Gastroesophageal sphincter (tissue), 4 donors: ENCODE results near the gene NDUFS6. TPM values are rescaled to one million over a fixed set of nuclear protein-coding genes. Genes with fewer than 3 reads are reported as not detected.
"Not testable (repeated sequence)": the region's sequence is repeated elsewhere in the genome, so short reads cannot be mapped to it uniquely, and the experiment has no call there.

Source experiments
- ATAC-seq: fragments of 150-250 bp; one replicate; pipeline ENCODE4 v1.9.1; 2016; ENCODE audit warnings: mild to moderate bottlenecking, moderate library complexity
- H3K27ac ChIP-seq, 4 donors: fragments of 200-600 bp; sonication (generic) in 3 of 4; 1 replicate in 3 of 4; 2 replicates in 1 of 4; pipeline ENCODE4 v1.5.1; 2016 to 2019
- H3K27me3 ChIP-seq: fragments of 200-600 bp; sonication (generic); one replicate; pipeline ENCODE4 v1.5.1; 2019
- H3K36me3 ChIP-seq, 2 donors: fragments of 200-600 bp; sonication (generic); one replicate each; pipeline ENCODE4 v1.5.1; 2019; ENCODE audit warnings: control low read depth in 1 of 2
- H3K4me1 ChIP-seq, 3 donors: fragments of 200-600 bp; sonication (generic); 1 replicate in 2 of 3; 2 replicates in 1 of 3; pipeline ENCODE4 v1.5.1; 2016 to 2019; ENCODE audit warnings: control low read depth in 2 of 3
- H3K4me3 ChIP-seq, 2 donors: fragments of 200-600 bp; sonication (generic); one replicate each; pipeline ENCODE4 v1.5.1; 2019; ENCODE audit warnings: mild to moderate bottlenecking in 1 of 2, moderate library complexity in 1 of 2
- H3K9me3 ChIP-seq, 3 donors: fragments of 200-600 bp; sonication (generic); one replicate each; pipeline ENCODE4 v1.5.1; 2017 to 2019; ENCODE audit warnings: control low read depth in 2 of 3
- EP300 ChIP-seq: sonication (generic); formaldehyde crosslinking; IDR thresholded peaks from one replicate; pipeline ENCODE4 v1.6.1; 2017; ENCODE audit warnings: antibody characterized with exemption, mild to moderate bottlenecking
- POLR2A ChIP-seq, 2 donors: fragments of 450-650 bp; IDR thresholded peaks; one replicate each; pipeline ENCODE4 v1.6.1; 2017; ENCODE audit warnings: antibody characterized with exemption in 2 of 2, mild to moderate bottlenecking in 2 of 2, moderate library complexity in 1 of 2
- POLR2AphosphoS5 ChIP-seq: sonication (generic); formaldehyde crosslinking; IDR thresholded peaks from one replicate; pipeline ENCODE4 v1.6.1; 2017; ENCODE audit warnings: antibody characterized with exemption
- WGBS, 2 donors: methylation state at CpG; one replicate each; pipeline ENCODE4 v1.1.5; 2018; ENCODE audit warnings: low coverage in 1 of 2; 5-methylcytosine and 5-hydroxymethylcytosine counted together
- total RNA-seq, 4 donors: library from RNA; depleted of rRNA; stranded (reverse); fragments of >200 nt; gene quantifications; one replicate each; pipeline ENCODE4 v1.1.0, GENCODE V29; 2016
- TF ChIP-seq, protein P1 (sequence below), 4 experiments: fragments of 200-600 bp in 2 of 4; fragments of 450-650 bp in 2 of 4; sonication (generic) in 1 of 4; IDR thresholded peaks; one replicate each; pipeline ENCODE4 v1.5.1; 2017 to 2019; ENCODE audit warnings: antibody characterized with exemption in 4 of 4, mild to moderate bottlenecking in 2 of 4, moderate library complexity in 2 of 4

Gene NDUFS6
- total RNA-seq, 4 donors from 2014 or later = 44.6 to 82.9 (median 51.6) TPM

- no peak for ATAC-seq
- H3K4me1 ChIP-seq = no peaks in the 10 kb centered on the region
- no peaks in the 10 kb centered on the region for H3K36me3 ChIP-seq
- TF ChIP-seq POLR2A (IDR thresholded peaks at IDR 0.05) (no peak), POLR2AphosphoS5 (no peak), EP300 (no peak)
- TF ChIP-seq, protein P1, sequence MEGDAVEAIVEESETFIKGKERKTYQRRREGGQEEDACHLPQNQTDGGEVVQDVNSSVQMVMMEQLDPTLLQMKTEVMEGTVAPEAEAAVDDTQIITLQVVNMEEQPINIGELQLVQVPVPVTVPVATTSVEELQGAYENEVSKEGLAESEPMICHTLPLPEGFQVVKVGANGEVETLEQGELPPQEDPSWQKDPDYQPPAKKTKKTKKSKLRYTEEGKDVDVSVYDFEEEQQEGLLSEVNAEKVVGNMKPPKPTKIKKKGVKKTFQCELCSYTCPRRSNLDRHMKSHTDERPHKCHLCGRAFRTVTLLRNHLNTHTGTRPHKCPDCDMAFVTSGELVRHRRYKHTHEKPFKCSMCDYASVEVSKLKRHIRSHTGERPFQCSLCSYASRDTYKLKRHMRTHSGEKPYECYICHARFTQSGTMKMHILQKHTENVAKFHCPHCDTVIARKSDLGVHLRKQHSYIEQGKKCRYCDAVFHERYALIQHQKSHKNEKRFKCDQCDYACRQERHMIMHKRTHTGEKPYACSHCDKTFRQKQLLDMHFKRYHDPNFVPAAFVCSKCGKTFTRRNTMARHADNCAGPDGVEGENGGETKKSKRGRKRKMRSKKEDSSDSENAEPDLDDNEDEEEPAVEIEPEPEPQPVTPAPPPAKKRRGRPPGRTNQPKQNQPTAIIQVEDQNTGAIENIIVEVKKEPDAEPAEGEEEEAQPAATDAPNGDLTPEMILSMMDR (IDR thresholded peaks at IDR 0.05) = no peak
- H3K4me3 ChIP-seq = no peak overlapping the region
- H3K27me3 ChIP-seq = peaks cover 81% of the 10 kb centered on the region
- H3K27ac ChIP-seq = no peak overlapping the region
- no peaks in the 10 kb centered on the region for H3K9me3 ChIP-seq
- 46 to 61% methylated on average over 10 to 17 of the region's 17 CpGs for WGBS, 2 donors
Measured at GRCh38 chr5:1842004-1842819, 41.0 kb downstream of the NDUFS6 start.

DNA sequence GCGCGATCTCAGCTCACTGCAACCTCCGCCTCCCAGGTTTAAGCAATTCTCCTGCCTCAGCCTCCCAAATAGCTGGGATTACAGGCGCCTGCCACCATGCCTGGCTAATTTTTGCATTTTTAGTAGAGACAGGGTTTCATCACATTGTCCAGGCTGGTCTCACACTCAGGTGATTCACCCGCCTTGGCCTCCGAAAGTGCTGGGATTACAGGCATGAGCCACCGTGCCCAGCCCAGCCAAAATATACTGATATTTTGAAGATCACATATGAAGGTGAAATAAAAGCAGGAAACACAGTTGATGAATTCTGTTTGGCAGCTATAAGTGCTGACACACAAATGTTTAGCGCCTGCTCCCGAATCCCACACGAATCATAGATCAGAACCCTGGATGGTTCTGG is 42.6 kb downstream of the NDUFS6 start:
- H3K27ac ChIP-seq, H3K4me3 ChIP-seq, H3K4me1 ChIP-seq, H3K36me3 ChIP-seq, ATAC-seq, H3K9me3 ChIP-seq: not testable (repeated sequence)
- peaks cover 83% of the 10 kb centered on the region for H3K27me3 ChIP-seq
- WGBS, 2 donors = 77 to 100% methylated on average over 3 to 8 of the region's 10 CpGs

GRCh38 chr5:1844708-1845436 is 43.7 kb downstream of the NDUFS6 start:
- peaks cover 84% of the 10 kb centered on the region for H3K27me3 ChIP-seq

DNA sequence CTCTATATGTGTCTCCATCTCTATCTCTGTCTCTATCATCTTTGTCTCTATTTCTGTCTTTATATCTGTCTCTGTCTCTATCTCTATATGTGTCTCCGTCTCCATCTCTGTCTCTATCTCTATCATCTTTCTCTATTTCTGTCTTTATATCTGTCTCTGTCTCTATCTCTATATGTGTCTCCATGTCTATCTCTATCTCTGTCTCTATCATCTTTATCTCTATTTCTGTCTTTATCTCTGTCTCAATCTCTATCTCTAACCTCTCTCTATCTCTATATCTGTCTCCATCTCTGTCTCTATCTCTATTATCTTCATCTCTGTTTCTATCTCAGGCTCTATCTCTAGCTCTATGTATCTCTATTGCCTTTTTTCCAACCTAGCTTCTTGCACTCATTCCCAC is 44.5 kb downstream of the NDUFS6 start:
- no peaks in the 10 kb centered on the region for H3K4me1 ChIP-seq
- no peak overlapping the region for H3K4me3 ChIP-seq
- WGBS, 2 donors = 47 to 97% methylated on average over 1 of the region's 1 CpG
- ATAC-seq = no peak
- no peak for TF ChIP-seq POLR2A (IDR thresholded peaks at IDR 0.05)
- no peak overlapping the region for H3K27ac ChIP-seq
- peaks cover 84% of the 10 kb centered on the region for H3K27me3 ChIP-seq
- H3K9me3 ChIP-seq = no peaks in the 10 kb centered on the region
- H3K36me3 ChIP-seq = no peaks in the 10 kb centered on the region

More at GRCh38 chr5:1844708-1845436, 43.7 kb downstream of the NDUFS6 start:
- WGBS, 2 donors = 99 to 100% methylated on average over 5 of the region's 5 CpGs
- no peak overlapping the region for H3K4me3 ChIP-seq
- H3K4me1 ChIP-seq = no peaks in the 10 kb centered on the region
- no peaks in the 10 kb centered on the region for H3K9me3 ChIP-seq
- TF ChIP-seq, protein P1 (IDR thresholded peaks at IDR 0.05) = no peak
- TF ChIP-seq EP300 = no peak
- TF ChIP-seq POLR2A (IDR thresholded peaks at IDR 0.05) = no peak
- TF ChIP-seq POLR2AphosphoS5 = no peak
- no peak for ATAC-seq
- no peak overlapping the region for H3K27ac ChIP-seq
- H3K36me3 ChIP-seq = no peaks in the 10 kb centered on the region

GRCh38 chr5:1846583-1846982 is 45.4 kb downstream of the NDUFS6 start:
- ATAC-seq = no peak

More at GRCh38 chr5:1846583-1846982, 45.4 kb downstream of the NDUFS6 start:
- Histone ChIP-seq H3K27ac (no peak overlapping the region), H3K36me3 (no peaks in the 10 kb centered on the region), H3K4me1 (no peaks in the 10 kb centered on the region), H3K27me3 (peaks cover 84% of the 10 kb centered on the region), H3K4me3 (no peak overlapping the region), H3K9me3 (no peaks in the 10 kb centered on the region)
- no peak for TF ChIP-seq POLR2AphosphoS5
- TF ChIP-seq POLR2A (IDR thresholded peaks at IDR 0.05) = no peak
- TF ChIP-seq, protein P1 (IDR thresholded peaks at IDR 0.05) = no peak
- TF ChIP-seq EP300 = no peak
- WGBS, 2 donors = 79% methylated on average over 9 of the region's 13 CpGs; no CpG with 5 or more reads in 1 of the 2 donors
